MM.1S (cell line): ENCODE data around the gene HTR7.

Experiments used
- DNase-seq: peaks from one replicate; pipeline ENCODE4 v3.0.0-alpha.2; 2015
- H2AFZ ChIP-seq: fragments of 300-600 bp; sonication (generic); 2 replicates; pipeline ENCODE4 v1.6.0; 2016; ENCODE audit warnings: antibody characterized with exemption, low read length
- H3F3A ChIP-seq: fragments of 300-600 bp; sonication (generic); 2 replicates; pipeline ENCODE4 v1.6.1; 2016; ENCODE audit warnings: mild to moderate bottlenecking, antibody characterized with exemption, low read length, moderate library complexity, mixed read lengths; ENCODE audit not compliant: insufficient read depth
- H3K27ac ChIP-seq: fragments of 300-600 bp; sonication (generic); 2 replicates; pipeline ENCODE4 v1.5.1; 2016; ENCODE audit warnings: mild to moderate bottlenecking, low read length
- H3K27me3 ChIP-seq: fragments of 300-600 bp; sonication (generic); replicated peaks from 2 replicates; pipeline ENCODE4 v1.6.0; 2016; ENCODE audit warnings: low read length; ENCODE audit not compliant: insufficient read depth
- H3K36me3 ChIP-seq: fragments of 300-600 bp; sonication (generic); replicated peaks from 2 replicates; pipeline ENCODE4 v1.6.1; 2016; ENCODE audit warnings: mild to moderate bottlenecking, low read length, mixed read lengths; ENCODE audit not compliant: insufficient read depth
- H3K4me1 ChIP-seq: fragments of 300-600 bp; sonication (generic); 2 replicates; pipeline ENCODE4 v1.6.1; 2016; ENCODE audit warnings: low read length, mixed read lengths
- H3K4me2 ChIP-seq: fragments of 300-600 bp; sonication (generic); 2 replicates; pipeline ENCODE4 v1.6.0; 2016; ENCODE audit warnings: low read depth, low read length
- H3K4me3 ChIP-seq: fragments of 300-600 bp; sonication (generic); 2 replicates; pipeline ENCODE4 v1.5.1; 2016; ENCODE audit warnings: low read length, mixed read lengths
- H3K79me2 ChIP-seq: fragments of 300-600 bp; sonication (generic); 2 replicates; pipeline ENCODE4 v1.6.1; 2016; ENCODE audit warnings: mixed run types, low read length, mixed read lengths
- H3K9ac ChIP-seq: fragments of 300-600 bp; sonication (generic); 2 replicates; pipeline ENCODE4 v1.6.1; 2016; ENCODE audit warnings: low read length, mixed read lengths
- H3K9me2 ChIP-seq: fragments of 300-600 bp; sonication (generic); replicated peaks from 2 replicates; pipeline ENCODE4 v1.6.1; 2016; ENCODE audit warnings: mild to moderate bottlenecking, low read length, mixed read lengths; ENCODE audit not compliant: insufficient read depth
- H3K9me3 ChIP-seq: fragments of 300-600 bp; sonication (generic); replicated peaks from 2 replicates; pipeline ENCODE4 v1.6.1; 2016; ENCODE audit warnings: mild to moderate bottlenecking, low read length, mixed read lengths; ENCODE audit not compliant: insufficient read depth
- H4K20me1 ChIP-seq: fragments of 300-600 bp; sonication (generic); 2 replicates; pipeline ENCODE4 v1.6.1; 2016; ENCODE audit warnings: mild to moderate bottlenecking, low read length, moderate library complexity, mixed read lengths; ENCODE audit not compliant: insufficient read depth
- EZH2 ChIP-seq: fragments of 300-600 bp; sonication (generic); optimal IDR thresholded peaks from 2 replicates; pipeline ENCODE3; 2017; ENCODE audit warnings: low read depth, mild to moderate bottlenecking, antibody characterized with exemption, low read length, mixed read lengths
- EZH2phosphoT487 ChIP-seq: fragments of 300-600 bp; sonication (generic); IDR thresholded peaks from 2 replicates; pipeline ENCODE4 v1.6.1; 2018; ENCODE audit warnings: antibody characterized with exemption, low read length
- TF ChIP-seq, protein P1 (sequence below): fragments of 300-600 bp; sonication (generic); IDR thresholded peaks from 2 replicates; pipeline ENCODE4 v1.5.1; 2016; ENCODE audit warnings: antibody characterized with exemption, low read length, mixed read lengths

HTR7 gene

GRCh38 chr10:90738885-90739284 lies 119.0 kb downstream of the HTR7 start:
- Histone ChIP-seq H3K36me3 (no peaks in the 10 kb centered on the region), H3K4me3 (no peak overlapping the region), H3K4me1 (0 out of 2 replicates have a peak, but pooled peaks cover 3% of the 10 kb centered on the region), H3K79me2 (no peaks in the 10 kb centered on the region), H3K27me3 (no peaks in the 10 kb centered on the region), H3K9me3 (no peaks in the 10 kb centered on the region), H3K4me2 (no peak overlapping the region), H3K27ac (no peak overlapping the region), H2AFZ (no peak overlapping the region), H3F3A (no peaks in the 10 kb centered on the region), H4K20me1 (no peaks in the 10 kb centered on the region), H3K9me2 (no peaks in the 10 kb centered on the region), H3K9ac (no peak overlapping the region)
- no peak for TF ChIP-seq EZH2
- TF ChIP-seq, protein P1, sequence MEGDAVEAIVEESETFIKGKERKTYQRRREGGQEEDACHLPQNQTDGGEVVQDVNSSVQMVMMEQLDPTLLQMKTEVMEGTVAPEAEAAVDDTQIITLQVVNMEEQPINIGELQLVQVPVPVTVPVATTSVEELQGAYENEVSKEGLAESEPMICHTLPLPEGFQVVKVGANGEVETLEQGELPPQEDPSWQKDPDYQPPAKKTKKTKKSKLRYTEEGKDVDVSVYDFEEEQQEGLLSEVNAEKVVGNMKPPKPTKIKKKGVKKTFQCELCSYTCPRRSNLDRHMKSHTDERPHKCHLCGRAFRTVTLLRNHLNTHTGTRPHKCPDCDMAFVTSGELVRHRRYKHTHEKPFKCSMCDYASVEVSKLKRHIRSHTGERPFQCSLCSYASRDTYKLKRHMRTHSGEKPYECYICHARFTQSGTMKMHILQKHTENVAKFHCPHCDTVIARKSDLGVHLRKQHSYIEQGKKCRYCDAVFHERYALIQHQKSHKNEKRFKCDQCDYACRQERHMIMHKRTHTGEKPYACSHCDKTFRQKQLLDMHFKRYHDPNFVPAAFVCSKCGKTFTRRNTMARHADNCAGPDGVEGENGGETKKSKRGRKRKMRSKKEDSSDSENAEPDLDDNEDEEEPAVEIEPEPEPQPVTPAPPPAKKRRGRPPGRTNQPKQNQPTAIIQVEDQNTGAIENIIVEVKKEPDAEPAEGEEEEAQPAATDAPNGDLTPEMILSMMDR: no peak
- TF ChIP-seq EZH2phosphoT487: no peak
- DNase-seq: no peak

- no peak overlapping the region for H3K9ac ChIP-seq
- no peaks in the 10 kb centered on the region for H3K36me3 ChIP-seq
- no peaks in the 10 kb centered on the region for H4K20me1 ChIP-seq
- DNase-seq: no peak
- H3K4me2 ChIP-seq: no peak overlapping the region
- no peaks in the 10 kb centered on the region for H3K79me2 ChIP-seq
- H3K27ac ChIP-seq: no peak overlapping the region
- no peak overlapping the region for H2AFZ ChIP-seq
- H3K4me1 ChIP-seq: no peaks in the 10 kb centered on the region
- no peaks in the 10 kb centered on the region for H3F3A ChIP-seq
- H3K4me3 ChIP-seq: no peak overlapping the region
- H3K27me3 ChIP-seq: no peaks in the 10 kb centered on the region
- TF ChIP-seq EZH2phosphoT487 (no peak), EZH2 (no peak)
- TF ChIP-seq, protein P1: no peak
- H3K9me3 ChIP-seq: no peaks in the 10 kb centered on the region
- no peaks in the 10 kb centered on the region for H3K9me2 ChIP-seq
Measured at GRCh38 chr10:90734415-90734814, 123.4 kb downstream of the HTR7 start.

DNA sequence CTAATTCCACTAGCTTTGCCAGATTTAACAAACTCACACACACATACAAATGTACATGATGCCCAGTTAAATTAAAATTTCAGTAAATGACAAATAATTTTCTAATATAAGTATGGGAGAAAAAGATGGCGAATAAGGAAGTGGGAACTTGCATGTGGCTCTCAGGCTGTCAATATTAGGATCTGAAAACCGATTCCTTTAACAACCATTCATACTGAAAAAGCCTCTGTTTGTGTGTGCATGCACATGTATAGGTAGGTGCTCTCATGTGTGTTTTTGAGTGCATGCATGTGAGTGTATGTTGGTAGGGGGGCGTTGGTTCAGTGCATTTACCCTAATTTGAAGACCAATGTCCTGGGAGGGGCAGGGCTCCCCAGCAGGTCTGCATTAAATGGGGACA lies 125.3 kb downstream of the HTR7 start:
- Histone ChIP-seq H3K9me2 (no peaks in the 10 kb centered on the region), H3K4me2 (no peak overlapping the region), H3K4me3 (no peak overlapping the region), H3K9ac (no peak overlapping the region), H3K4me1 (no peaks in the 10 kb centered on the region), H2AFZ (no peak overlapping the region), H3K27ac (no peak overlapping the region), H3K9me3 (no peaks in the 10 kb centered on the region), H3K79me2 (no peaks in the 10 kb centered on the region), H3K27me3 (no peaks in the 10 kb centered on the region), H3F3A (no peaks in the 10 kb centered on the region), H4K20me1 (no peaks in the 10 kb centered on the region), H3K36me3 (no peaks in the 10 kb centered on the region)
- TF ChIP-seq EZH2phosphoT487 (no peak), EZH2 (no peak)
- TF ChIP-seq, protein P1: no peak
- no peak for DNase-seq
